Gastroesophageal sphincter (tissue), 4 donors: ENCODE results near the gene TMEM220. TPM values are rescaled to one million over a fixed set of nuclear protein-coding genes. Genes with fewer than 3 reads are reported as not detected.

Experiments
- ATAC-seq: fragments of 150-250 bp; one replicate; pipeline ENCODE4 v1.9.1; 2016; ENCODE audit warnings: mild to moderate bottlenecking, moderate library complexity
- H3K27ac ChIP-seq, 4 donors: fragments of 200-600 bp; sonication (generic) in 3 of 4; 1 replicate in 3 of 4; 2 replicates in 1 of 4; pipeline ENCODE4 v1.5.1; 2016 to 2019
- H3K27me3 ChIP-seq: fragments of 200-600 bp; sonication (generic); one replicate; pipeline ENCODE4 v1.5.1; 2019
- H3K36me3 ChIP-seq, 2 donors: fragments of 200-600 bp; sonication (generic); one replicate each; pipeline ENCODE4 v1.5.1; 2019; ENCODE audit warnings: control low read depth in 1 of 2
- H3K4me1 ChIP-seq, 3 donors: fragments of 200-600 bp; sonication (generic); 1 replicate in 2 of 3; 2 replicates in 1 of 3; pipeline ENCODE4 v1.5.1; 2016 to 2019; ENCODE audit warnings: control low read depth in 2 of 3
- H3K4me3 ChIP-seq, 2 donors: fragments of 200-600 bp; sonication (generic); one replicate each; pipeline ENCODE4 v1.5.1; 2019; ENCODE audit warnings: mild to moderate bottlenecking in 1 of 2, moderate library complexity in 1 of 2
- H3K9me3 ChIP-seq, 3 donors: fragments of 200-600 bp; sonication (generic); one replicate each; pipeline ENCODE4 v1.5.1; 2017 to 2019; ENCODE audit warnings: control low read depth in 2 of 3
- CTCF ChIP-seq, 4 experiments: fragments of 200-600 bp in 2 of 4; fragments of 450-650 bp in 2 of 4; sonication (generic) in 1 of 4; IDR thresholded peaks; one replicate each; pipeline ENCODE4 v1.5.1; 2017 to 2019; ENCODE audit warnings: antibody characterized with exemption in 4 of 4, mild to moderate bottlenecking in 2 of 4, moderate library complexity in 2 of 4
- EP300 ChIP-seq: sonication (generic); formaldehyde crosslinking; IDR thresholded peaks from one replicate; pipeline ENCODE4 v1.6.1; 2017; ENCODE audit warnings: antibody characterized with exemption, mild to moderate bottlenecking
- POLR2A ChIP-seq, 2 donors: fragments of 450-650 bp; IDR thresholded peaks; one replicate each; pipeline ENCODE4 v1.6.1; 2017; ENCODE audit warnings: antibody characterized with exemption in 2 of 2, mild to moderate bottlenecking in 2 of 2, moderate library complexity in 1 of 2
- POLR2AphosphoS5 ChIP-seq: sonication (generic); formaldehyde crosslinking; IDR thresholded peaks from one replicate; pipeline ENCODE4 v1.6.1; 2017; ENCODE audit warnings: antibody characterized with exemption
- WGBS, 2 donors: methylation state at CpG; one replicate each; pipeline ENCODE4 v1.1.5; 2018; ENCODE audit warnings: low coverage in 1 of 2; 5-methylcytosine and 5-hydroxymethylcytosine counted together
- total RNA-seq, 4 donors: library from RNA; depleted of rRNA; stranded (reverse); fragments of >200 nt; gene quantifications; one replicate each; pipeline ENCODE4 v1.1.0, GENCODE V29; 2016

The TMEM220 gene
- total RNA-seq, 4 donors from 2014 or later, result 9.4 to 18.3 (median 15.6) TPM

DNA sequence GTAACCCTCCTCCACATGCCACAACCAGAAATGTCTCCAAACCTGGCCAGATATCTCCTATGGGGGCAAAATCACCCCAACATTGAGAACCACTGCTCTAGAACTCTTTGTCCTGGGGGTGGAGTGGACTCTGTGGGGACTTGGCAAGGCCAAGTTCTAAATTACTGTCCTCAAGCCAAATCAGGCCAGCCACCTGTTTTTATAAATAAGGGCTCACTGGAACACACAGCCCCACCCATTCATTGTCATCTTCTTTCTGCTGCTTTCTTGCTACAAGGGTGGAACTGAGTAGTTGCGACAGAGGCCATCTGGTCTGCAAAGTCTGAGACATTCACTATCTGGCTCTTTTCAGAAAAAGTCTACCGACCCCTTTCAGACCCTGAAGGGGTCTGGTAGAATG is 26.8 kb upstream of the TMEM220 start:
- H3K4me1 ChIP-seq, result no peaks in the 10 kb centered on the region
- peak; percentile 22 for ATAC-seq
- H3K4me3 ChIP-seq, result no peak overlapping the region
- no peaks in the 10 kb centered on the region for H3K9me3 ChIP-seq
- no peak for TF ChIP-seq POLR2A (IDR thresholded peaks at IDR 0.05)
- TF ChIP-seq EP300, result no peak
- TF ChIP-seq CTCF (IDR thresholded peaks at IDR 0.05), result no peak
- no peak for TF ChIP-seq POLR2AphosphoS5
- no peak overlapping the region for H3K27ac ChIP-seq
- H3K27me3 ChIP-seq, result no peaks in the 10 kb centered on the region
- 82 to 100% methylated on average over 2 of the region's 2 CpGs for WGBS, 2 donors
- peaks cover 0 to 3% of the 10 kb centered on the region in 2 donors for H3K36me3 ChIP-seq

DNA sequence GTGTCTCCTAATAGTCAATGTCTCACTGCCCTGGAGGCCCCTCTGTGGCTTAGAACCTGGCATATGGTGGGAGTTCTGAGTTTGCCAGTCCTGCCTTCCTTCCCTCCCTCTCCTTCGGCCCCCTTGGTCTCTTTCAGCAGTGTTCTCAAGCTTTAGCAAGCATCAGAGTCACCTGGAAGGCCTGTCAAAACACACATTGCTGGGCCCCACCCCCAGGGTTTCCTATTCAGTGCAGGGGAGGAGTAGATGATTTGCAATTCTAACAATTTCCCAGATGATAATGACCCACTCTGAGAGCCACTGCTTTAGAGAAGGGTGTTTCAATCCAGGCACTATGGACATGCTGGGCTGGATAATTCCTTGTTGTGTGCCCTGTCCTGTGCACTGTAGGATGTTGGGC is 26.4 kb upstream of the TMEM220 start:
- no peak for TF ChIP-seq POLR2AphosphoS5
- no peak for TF ChIP-seq POLR2A (IDR thresholded peaks at IDR 0.05)
- no peak for TF ChIP-seq EP300
- TF ChIP-seq CTCF (IDR thresholded peaks at IDR 0.05), result no peak
- Histone ChIP-seq H3K4me1 (no peaks in the 10 kb centered on the region), H3K9me3 (no peaks in the 10 kb centered on the region), H3K36me3 (peaks cover 0 to 3% of the 10 kb centered on the region in 2 donors), H3K27ac (no peak overlapping the region), H3K27me3 (no peaks in the 10 kb centered on the region), H3K4me3 (no peak overlapping the region)
- 100% methylated on average over 1 of the region's 1 CpG for WGBS, 2 donors
- ATAC-seq, result no peak

- Histone ChIP-seq H3K36me3 (no peaks in the 10 kb centered on the region), H3K27ac (no peak overlapping the region), H3K27me3 (no peaks in the 10 kb centered on the region), H3K4me3 (no peak overlapping the region), H3K9me3 (no peaks in the 10 kb centered on the region), H3K4me1 (no peaks in the 10 kb centered on the region)
- ATAC-seq, result no peak
- WGBS, 2 donors, result 65 to 76% methylated on average over 2 to 3 of the region's 3 CpGs
- no peak for TF ChIP-seq POLR2AphosphoS5
- no peak for TF ChIP-seq EP300
- no peak for TF ChIP-seq CTCF (IDR thresholded peaks at IDR 0.05)
- no peak for TF ChIP-seq POLR2A (IDR thresholded peaks at IDR 0.05)
Observed at GRCh38 chr17:10755592-10756127, 25.8 kb upstream of the TMEM220 start.

DNA sequence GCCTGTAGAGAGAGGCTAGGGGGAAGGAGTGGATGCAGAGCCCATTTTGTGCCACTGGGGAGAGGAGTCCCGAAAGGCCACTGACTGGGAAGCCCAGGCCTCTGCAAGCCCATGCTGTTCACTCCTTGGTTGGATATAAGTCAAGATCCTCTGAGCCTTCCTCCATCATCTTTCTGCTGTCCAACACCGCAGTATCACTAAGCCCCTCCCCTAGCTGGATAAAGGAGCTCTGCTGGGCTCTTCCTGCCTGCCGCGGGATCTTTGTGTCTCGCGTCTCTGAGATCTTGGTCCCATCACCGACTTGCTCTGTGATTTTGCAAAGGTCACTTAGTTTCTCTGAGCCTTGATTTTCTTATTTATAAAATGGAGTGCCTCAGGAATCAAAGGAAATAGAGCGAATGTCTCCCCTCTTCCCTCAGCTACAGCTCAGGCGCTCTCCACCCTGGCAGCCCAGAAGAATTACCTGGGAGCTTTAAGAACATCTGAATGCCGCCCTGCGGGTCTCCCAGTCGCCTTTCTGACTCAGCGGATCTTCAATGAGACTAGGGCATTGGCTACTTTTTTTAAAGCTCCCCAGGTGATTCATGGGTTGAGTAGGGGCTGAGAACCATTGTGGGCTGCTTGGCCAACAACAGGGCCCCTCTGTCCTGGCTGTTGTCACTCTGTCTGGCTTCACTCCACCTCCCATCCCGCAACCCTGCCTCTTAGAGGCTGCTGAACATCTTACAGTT is 25.2 kb upstream of the TMEM220 start:
- 39 to 49% methylated on average over 9 to 14 of the region's 14 CpGs for WGBS, 2 donors

More for the DNA sequence above, 25.2 kb upstream of the TMEM220 start:
- ATAC-seq, result no peak
- no peaks in the 10 kb centered on the region for H3K36me3 ChIP-seq
- no peaks in the 10 kb centered on the region for H3K4me1 ChIP-seq
- H3K27me3 ChIP-seq, result no peaks in the 10 kb centered on the region
- no peak overlapping the region for H3K27ac ChIP-seq
- TF ChIP-seq CTCF (IDR thresholded peaks at IDR 0.05) (no peak), POLR2AphosphoS5 (no peak)
- H3K9me3 ChIP-seq, result no peaks in the 10 kb centered on the region
- H3K4me3 ChIP-seq, result no peak overlapping the region
